Measurements from ENCODE around the gene TBC1D2B.

- no peak for TF ChIP-seq CTCF (IDR thresholded peaks at IDR 0.05)
- no peak for TF ChIP-seq POLR2A (IDR thresholded peaks at IDR 0.05)
Observed at GRCh38 chr15:78092261-78093041, 14.9 kb upstream of the TBC1D2B start, which contains the start of gene SH2D7.

All from stomach (tissue), 4 donors.